ENCODE data around the gene ABLIM1. TPM values are rescaled to one million over a fixed set of nuclear protein-coding genes. Genes with fewer than 3 reads are reported as not detected.
A peak's percentile ranks its signal among the peaks of the same experiment; 100 is the strongest.

The ABLIM1 gene
- total RNA-seq, 2 experiments from 2014 or later: 157 to 159 TPM

DNA sequence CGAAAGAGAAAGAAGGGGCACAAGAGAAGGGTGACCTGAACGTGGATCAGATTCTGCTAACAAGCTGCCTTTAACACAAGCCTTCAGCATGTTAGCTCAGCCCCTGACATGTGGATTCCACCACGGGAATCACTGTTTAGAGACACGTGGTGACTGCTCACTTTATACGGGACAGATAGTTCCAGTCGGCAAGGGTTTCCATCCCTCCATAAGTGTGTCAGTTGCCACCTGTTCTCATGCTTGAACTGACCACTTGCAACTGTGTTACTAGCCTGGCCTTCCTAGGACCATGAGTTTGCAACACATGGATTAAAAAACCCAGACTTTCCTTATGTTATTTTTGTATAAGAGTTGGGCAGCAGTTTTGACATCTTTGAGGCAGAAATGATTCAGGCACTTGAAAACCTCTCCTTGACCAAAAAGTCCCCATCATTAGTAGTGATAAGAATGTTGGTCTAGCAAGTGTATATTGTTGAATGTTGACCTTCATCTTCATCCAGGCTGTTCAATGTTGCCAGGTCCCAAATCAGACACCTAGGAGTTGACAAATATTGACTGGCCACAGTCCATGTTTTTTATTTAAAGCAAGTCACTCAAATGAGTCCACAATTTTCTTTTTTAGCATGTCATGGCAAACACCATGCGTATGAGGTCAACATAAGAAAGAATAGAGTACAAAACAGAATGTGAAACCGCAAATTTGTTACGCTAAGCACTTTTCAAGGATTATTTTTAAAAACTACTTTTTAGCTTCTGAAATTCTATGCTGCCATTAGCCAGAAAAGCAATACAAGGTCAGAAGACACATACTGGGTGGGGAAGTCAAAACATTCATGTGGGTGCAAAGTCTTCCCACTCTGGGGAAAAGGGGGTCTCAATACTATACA is 101.6 kb downstream of the ABLIM1 start:
- DNase-seq: no peak
- intact Hi-C loops (cut with micrococcal nuclease): loop anchor here (10.0 kb wide), 1 partner anchor 1828 kb away; no protein-coding TSS in a partner anchor
- H3K4me3 Mint-ChIP-seq: no peak overlapping the region
- CTCF ChIA-PET: interaction anchor here (1.0 kb wide), 1 partner anchor 85 kb away, joined by 3 read pairs; no protein-coding TSS in a partner anchor
- no peaks in the 10 kb centered on the region for H3K4me1 Mint-ChIP-seq (ENCODE audit: low read depth)
- no peaks in the 10 kb centered on the region for H3K27me3 Mint-ChIP-seq (ENCODE audit: low read depth)
- no peak overlapping the region for H3K27ac Mint-ChIP-seq
- H3K9me3 Mint-ChIP-seq: peaks cover 8% of the 10 kb centered on the region
- H3K36me3 Mint-ChIP-seq (ENCODE audit: low read depth): peaks cover 3% of the 10 kb centered on the region

DNA sequence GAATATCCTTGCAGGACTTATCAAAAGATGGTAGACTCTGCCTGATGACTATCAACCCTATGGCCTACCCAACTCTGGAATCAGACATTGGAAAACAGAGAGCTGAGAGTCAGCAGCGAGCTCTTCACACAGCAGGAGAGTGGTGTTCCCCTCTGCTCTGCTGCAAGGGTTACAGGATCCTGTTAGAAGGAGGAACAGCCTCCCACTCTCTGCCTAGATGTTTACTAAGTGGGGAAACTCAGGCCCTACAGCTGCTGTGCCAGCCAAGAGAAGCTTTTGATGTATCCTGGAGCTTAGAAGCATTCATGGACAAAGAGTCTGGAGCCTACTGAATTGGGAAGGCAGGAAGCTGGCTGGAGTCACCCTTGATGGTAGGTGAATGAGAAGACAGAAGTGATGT is 104.6 kb downstream of the ABLIM1 start:
- intact Hi-C loops (cut with micrococcal nuclease): loop anchor here (5.0 to 10.0 kb wide), 2 partner anchors 79 to 1831 kb away; no protein-coding TSS in a partner anchor
- Mint-ChIP-seq H3K36me3 (ENCODE audit: low read depth) (peaks cover 3% of the 10 kb centered on the region), H3K4me3 (no peak overlapping the region), H3K4me1 (ENCODE audit: low read depth) (peaks cover under 1% of the 10 kb centered on the region), H3K9me3 (peaks cover 8% of the 10 kb centered on the region), H3K27ac (no peak overlapping the region), H3K27me3 (ENCODE audit: low read depth) (no peaks in the 10 kb centered on the region)
- DNase-seq: no peak
- CTCF ChIA-PET: interaction anchor here (0.5 to 18.2 kb wide), 14 partner anchors 9 to 324 kb away, joined by 3 to 307 read pairs (median 4); no protein-coding TSS in a partner anchor

DNA sequence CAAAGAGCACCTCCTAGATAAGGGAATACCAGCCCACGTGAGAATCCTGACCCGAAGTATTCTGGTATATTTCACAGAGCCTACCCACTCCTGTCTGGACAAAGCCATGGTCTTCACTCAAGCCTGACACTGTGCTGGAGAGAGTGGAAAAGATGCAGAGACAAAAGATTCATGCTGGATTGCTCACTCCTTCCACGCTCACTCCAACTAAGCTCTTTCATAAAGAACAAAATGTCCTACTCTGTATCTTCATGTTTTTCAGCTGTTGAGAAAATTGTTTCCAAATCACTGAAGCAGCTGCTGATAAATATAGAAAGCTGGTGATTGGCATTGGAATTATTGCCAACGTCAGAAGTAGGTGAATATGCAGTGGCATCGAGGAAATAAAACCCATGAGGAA is 106.0 kb downstream of the ABLIM1 start:
- intact Hi-C loops (cut with micrococcal nuclease): loop anchor here (5.0 to 10.0 kb wide), 2 partner anchors 80 to 1833 kb away; no protein-coding TSS in a partner anchor
- Mint-ChIP-seq H3K27ac (no peak overlapping the region), H3K36me3 (ENCODE audit: low read depth) (no peaks in the 10 kb centered on the region)

DNA sequence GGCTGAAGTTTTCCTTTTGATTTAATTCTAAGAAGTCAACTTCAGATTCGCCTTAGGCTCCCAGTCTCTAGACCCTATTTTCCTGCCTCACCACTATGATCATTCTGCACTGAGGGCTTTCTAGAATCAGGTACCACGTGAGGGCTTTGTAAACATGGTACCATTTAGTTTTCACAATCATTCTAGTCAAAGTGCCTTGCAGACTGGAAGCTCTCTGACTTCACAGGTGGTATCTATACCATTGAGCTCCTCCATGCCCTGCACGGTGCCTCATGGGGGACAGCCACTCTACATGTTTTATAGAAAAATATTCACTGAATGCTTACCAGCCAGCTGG is 106.5 kb downstream of the ABLIM1 start:
- Mint-ChIP-seq H3K4me3 (no peak overlapping the region), H3K27me3 (ENCODE audit: low read depth) (no peaks in the 10 kb centered on the region), H3K9me3 (no peaks in the 10 kb centered on the region), H3K4me1 (ENCODE audit: low read depth) (peaks cover 17% of the 10 kb centered on the region), H3K27ac (no peak overlapping the region), H3K36me3 (ENCODE audit: low read depth) (no peaks in the 10 kb centered on the region)
- no peak for DNase-seq
- CTCF ChIA-PET: interaction anchor here (0.6 to 18.2 kb wide), 18 partner anchors 10 to 365 kb away, joined by 3 to 307 read pairs (median 4); no protein-coding TSS in a partner anchor
- intact Hi-C loops (cut with micrococcal nuclease): loop anchor here (2.0 to 10.0 kb wide), 3 partner anchors 81 to 1833 kb away; no protein-coding TSS in a partner anchor

More for the DNA sequence above, 106.0 kb downstream of the ABLIM1 start:
- Mint-ChIP-seq H3K9me3 (no peaks in the 10 kb centered on the region), H3K4me3 (no peak overlapping the region), H3K27me3 (ENCODE audit: low read depth) (no peaks in the 10 kb centered on the region), H3K4me1 (ENCODE audit: low read depth) (peaks cover 13% of the 10 kb centered on the region)
- CTCF ChIA-PET: interaction anchor here (0.6 to 18.2 kb wide), 15 partner anchors 10 to 364 kb away, joined by 3 to 307 read pairs (median 4); no protein-coding TSS in a partner anchor
- DNase-seq: no peak

DNA sequence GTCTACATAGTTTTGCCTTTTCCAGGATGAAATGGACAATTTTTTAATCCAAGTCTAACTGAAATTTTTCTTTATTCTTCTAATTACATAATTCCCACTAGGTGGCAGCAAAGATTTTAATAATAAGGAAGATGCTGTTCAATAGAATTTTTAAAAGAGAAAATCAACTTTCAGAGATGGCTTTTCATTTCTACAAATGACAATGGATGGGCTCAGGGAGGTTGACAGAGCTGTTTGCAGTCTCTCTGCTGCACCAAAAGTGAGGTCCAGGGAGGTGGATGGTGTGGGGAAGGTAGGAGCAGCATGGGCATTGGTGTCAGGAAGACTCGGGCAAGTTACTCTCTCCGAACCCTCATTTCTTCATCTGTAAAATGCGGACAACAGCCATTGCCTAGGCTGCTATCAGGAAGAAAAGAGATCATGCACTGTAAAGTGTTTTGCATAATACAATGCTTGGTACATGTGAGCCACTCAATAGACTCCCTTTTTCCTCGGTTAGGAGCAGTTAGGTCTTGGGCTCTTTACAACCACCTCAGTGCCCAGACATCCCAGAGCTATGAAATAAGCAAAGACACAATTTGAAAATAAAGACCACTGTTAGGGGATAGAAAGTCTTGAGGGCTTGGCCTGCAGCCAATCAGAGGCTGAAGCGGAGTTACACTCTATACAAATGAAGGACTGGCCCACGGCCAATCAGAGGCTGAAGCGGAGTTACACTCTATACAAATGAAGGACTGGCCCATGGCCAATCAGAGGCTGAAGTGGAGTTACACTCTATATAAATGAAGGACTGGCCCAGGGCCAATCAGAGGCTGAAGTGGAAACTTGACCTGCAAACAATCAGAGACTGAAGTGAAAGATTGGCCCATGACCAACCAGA is 107.1 kb downstream of the ABLIM1 start:
- no peaks in the 10 kb centered on the region for H3K27me3 Mint-ChIP-seq (ENCODE audit: low read depth)
- peaks cover 18% of the 10 kb centered on the region for H3K4me1 Mint-ChIP-seq (ENCODE audit: low read depth)
- H3K9me3 Mint-ChIP-seq: no peaks in the 10 kb centered on the region
- CTCF ChIA-PET: interaction anchor here (0.6 to 18.2 kb wide), 21 partner anchors 9 to 344 kb away, joined by 3 to 307 read pairs (median 4); no protein-coding TSS in a partner anchor
- no peaks in the 10 kb centered on the region for H3K36me3 Mint-ChIP-seq (ENCODE audit: low read depth)
- H3K4me3 Mint-ChIP-seq: no peak overlapping the region
- no peak for DNase-seq
- intact Hi-C loops (cut with micrococcal nuclease): loop anchor here (1.0 to 10.0 kb wide), 7 partner anchors 81 to 1834 kb away; no protein-coding TSS in a partner anchor
- H3K27ac Mint-ChIP-seq: no peak overlapping the region

DNA sequence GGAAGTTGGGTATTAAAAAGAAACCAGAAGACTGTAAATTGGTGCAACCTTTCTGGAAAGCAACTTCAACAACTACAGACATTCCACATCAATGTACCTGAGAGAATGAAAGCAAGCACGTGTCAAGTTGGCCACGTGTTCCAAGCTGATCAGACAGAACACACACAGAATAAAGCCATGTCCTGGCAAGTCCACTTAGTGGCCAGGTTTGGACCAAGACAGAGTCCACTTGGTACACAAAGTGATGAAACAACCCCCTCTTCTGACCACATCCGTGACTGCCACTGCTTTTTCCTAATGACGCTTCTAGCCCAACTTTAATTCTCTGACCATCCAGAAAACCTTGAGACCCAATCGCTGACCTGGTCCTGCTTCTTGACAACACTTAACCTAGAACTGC is 109.4 kb downstream of the ABLIM1 start:
- peak; percentile 49 for DNase-seq
- no peaks in the 10 kb centered on the region for H3K9me3 Mint-ChIP-seq
- H3K36me3 Mint-ChIP-seq (ENCODE audit: low read depth): no peaks in the 10 kb centered on the region
- no peak overlapping the region for H3K27ac Mint-ChIP-seq
- peaks cover 42% of the 10 kb centered on the region for H3K4me1 Mint-ChIP-seq (ENCODE audit: low read depth)
- intact Hi-C loops (cut with micrococcal nuclease): loop anchor here (1.0 kb wide), 2 partner anchors 77 to 244 kb away; no protein-coding TSS in a partner anchor
- no peak overlapping the region for H3K4me3 Mint-ChIP-seq
- no peaks in the 10 kb centered on the region for H3K27me3 Mint-ChIP-seq (ENCODE audit: low read depth)
- CTCF ChIA-PET: interaction anchor here (0.6 to 18.2 kb wide), 16 partner anchors 12 to 245 kb away, joined by 3 to 307 read pairs (median 6); no protein-coding TSS in a partner anchor

DNA sequence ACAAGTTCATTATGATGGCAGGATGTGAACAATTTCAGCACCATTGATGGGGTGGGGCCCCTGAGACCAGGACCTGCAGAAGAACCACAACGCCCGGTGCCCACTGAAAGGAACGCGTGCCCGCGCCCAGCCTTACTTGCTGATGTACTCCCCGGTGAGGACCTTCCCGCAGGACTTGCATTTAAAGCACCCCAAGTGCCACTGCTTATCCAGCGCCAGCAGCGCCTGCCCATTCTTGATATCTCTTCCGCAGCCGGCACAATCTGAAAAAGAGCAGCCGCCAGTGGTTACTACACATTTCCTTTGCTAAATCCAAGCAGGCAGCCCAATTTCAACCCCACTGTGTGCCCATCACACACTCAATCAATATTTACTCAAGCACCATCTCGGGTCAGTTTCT is 110.6 kb downstream of the ABLIM1 start:
- DNase-seq: peak; percentile 43
- Mint-ChIP-seq H3K36me3 (ENCODE audit: low read depth) (no peaks in the 10 kb centered on the region), H3K4me1 (ENCODE audit: low read depth) (peaks cover 52% of the 10 kb centered on the region), H3K4me3 (peak overlapping the region; percentile 57), H3K9me3 (no peaks in the 10 kb centered on the region), H3K27me3 (ENCODE audit: low read depth) (no peaks in the 10 kb centered on the region), H3K27ac (no peak overlapping the region)
- CTCF ChIA-PET: interaction anchor here (0.8 to 18.2 kb wide), 10 partner anchors 24 to 244 kb away, joined by 3 to 307 read pairs (median 10); no protein-coding TSS in a partner anchor
- intact Hi-C loops (cut with micrococcal nuclease): no loop called here

DNA sequence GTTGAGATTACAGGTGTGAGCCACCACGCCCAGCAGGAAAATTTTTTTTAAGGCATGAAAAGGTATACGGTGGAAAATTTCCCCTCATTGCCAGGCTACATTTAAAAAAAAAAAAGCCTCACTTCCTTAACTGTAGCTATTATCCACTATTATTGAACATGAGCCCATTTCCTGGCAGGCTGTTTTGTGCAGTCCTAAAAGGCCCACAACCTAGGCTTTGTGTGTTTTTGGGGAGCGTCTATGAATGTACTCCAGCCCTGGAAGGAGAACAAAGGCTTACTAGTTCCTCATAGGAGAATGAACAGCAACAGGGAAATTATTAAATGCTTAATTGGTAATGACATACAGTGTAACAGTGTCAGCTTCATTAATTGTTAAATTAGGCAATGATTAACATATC is 111.0 kb downstream of the ABLIM1 start:
- peak overlapping the region; percentile 36 for H3K27ac Mint-ChIP-seq
- H3K4me3 Mint-ChIP-seq: peak overlapping the region; percentile 57

DNA sequence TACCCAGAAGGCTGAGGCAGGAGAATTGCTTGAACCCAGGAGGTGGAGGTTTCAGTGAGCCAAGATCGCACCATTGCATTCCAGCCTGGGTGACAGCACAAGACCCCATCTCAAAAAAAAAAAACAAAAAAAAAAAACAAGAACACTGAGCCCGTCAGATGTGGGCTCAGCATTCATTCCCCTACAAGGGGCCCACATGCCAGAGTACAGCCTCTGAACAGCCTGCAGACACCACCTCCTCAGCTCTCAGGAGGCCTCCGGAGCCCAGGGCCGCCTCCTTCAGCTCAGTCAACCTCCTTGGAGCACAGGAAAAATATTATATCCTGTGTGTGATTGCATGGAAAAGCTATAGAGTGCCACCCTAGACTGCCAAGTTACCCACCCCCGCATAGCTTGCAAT is 112.3 kb downstream of the ABLIM1 start:
- Mint-ChIP-seq H3K27ac (no peak overlapping the region), H3K9me3 (no peaks in the 10 kb centered on the region), H3K4me3 (no peak overlapping the region), H3K27me3 (ENCODE audit: low read depth) (no peaks in the 10 kb centered on the region), H3K4me1 (ENCODE audit: low read depth) (peaks cover 69% of the 10 kb centered on the region), H3K36me3 (ENCODE audit: low read depth) (no peaks in the 10 kb centered on the region)
- CTCF ChIA-PET: interaction anchor here (0.5 to 18.2 kb wide), 11 partner anchors 22 to 311 kb away, joined by 3 to 307 read pairs (median 7); partner anchors contain the start of gene FHIP2A
- DNase-seq: no peak
- intact Hi-C loops (cut with micrococcal nuclease): no loop called here

More for the DNA sequence above, 111.0 kb downstream of the ABLIM1 start:
- CTCF ChIA-PET: interaction anchor here (0.7 to 18.2 kb wide), 10 partner anchors 24 to 243 kb away, joined by 3 to 307 read pairs (median 7); no protein-coding TSS in a partner anchor
- Mint-ChIP-seq H3K27me3 (ENCODE audit: low read depth) (no peaks in the 10 kb centered on the region), H3K36me3 (ENCODE audit: low read depth) (no peaks in the 10 kb centered on the region), H3K9me3 (no peaks in the 10 kb centered on the region), H3K4me1 (ENCODE audit: low read depth) (peaks cover 56% of the 10 kb centered on the region)
- DNase-seq: no peak
- intact Hi-C loops (cut with micrococcal nuclease): no loop called here

DNA sequence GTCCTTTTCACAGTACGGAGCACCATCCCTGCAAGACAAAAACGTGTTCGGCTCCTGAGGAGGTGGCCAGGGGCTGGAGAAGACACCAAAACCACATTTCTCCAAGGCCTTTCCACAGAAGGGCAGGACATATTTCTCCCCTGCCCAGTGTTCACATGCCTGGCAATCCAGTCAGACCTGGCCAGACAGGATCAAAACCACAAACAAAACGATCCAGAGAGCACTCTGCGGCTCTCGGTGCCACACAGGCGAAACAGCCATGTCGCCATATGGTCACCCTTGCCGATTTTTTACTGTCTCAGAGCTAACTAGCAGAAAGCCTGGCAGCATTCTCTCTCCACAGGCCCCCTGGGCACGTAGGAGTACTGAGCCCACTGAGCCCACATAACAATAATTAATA is 113.0 kb downstream of the ABLIM1 start:
- H3K9me3 Mint-ChIP-seq: no peaks in the 10 kb centered on the region
- CTCF ChIA-PET: interaction anchor here (1.2 to 18.2 kb wide), 7 partner anchors 22 to 276 kb away, joined by 3 to 307 read pairs (median 8); partner anchors contain the start of gene FHIP2A
- intact Hi-C loops (cut with micrococcal nuclease): no loop called here

DNA sequence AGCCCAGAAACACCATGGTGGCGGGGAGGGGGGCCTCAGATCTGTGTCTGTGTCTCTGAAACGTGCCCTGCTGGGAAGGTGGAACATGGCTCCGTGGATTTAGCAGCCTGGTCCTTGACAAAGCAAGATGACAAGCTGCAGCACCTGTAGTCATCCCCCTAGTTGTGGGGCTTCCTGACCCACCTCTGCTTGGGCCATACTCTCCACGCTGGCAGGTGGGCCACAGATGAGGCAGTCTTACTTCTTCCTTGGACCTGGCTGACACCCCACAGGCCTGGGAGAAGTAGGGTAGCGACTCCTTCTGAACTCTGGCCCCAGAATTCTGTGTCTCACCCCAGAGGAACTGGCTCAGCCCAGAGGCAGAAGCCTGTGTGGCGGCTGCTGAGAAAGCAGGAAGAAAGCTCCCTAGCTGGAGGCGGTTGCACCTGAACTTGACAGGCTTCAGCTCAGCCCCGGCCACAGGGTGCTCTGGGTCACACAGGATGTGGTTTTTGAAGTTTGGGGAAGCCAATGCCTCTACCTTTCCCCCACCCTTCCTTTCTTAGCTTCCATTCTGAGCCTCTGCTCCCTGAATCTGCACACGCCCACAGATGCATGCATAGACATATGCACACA is 113.9 kb downstream of the ABLIM1 start:
- Mint-ChIP-seq H3K4me3 (peak overlapping the region; percentile 73), H3K36me3 (ENCODE audit: low read depth) (no peaks in the 10 kb centered on the region), H3K27ac (peak overlapping the region; percentile 91), H3K4me1 (ENCODE audit: low read depth) (peaks cover 85% of the 10 kb centered on the region), H3K9me3 (no peaks in the 10 kb centered on the region), H3K27me3 (ENCODE audit: low read depth) (no peaks in the 10 kb centered on the region)
- DNase-seq: peak; percentile 92
- intact Hi-C loops (cut with micrococcal nuclease): loop anchor here (1.0 to 5.0 kb wide), 4 partner anchors 73 to 862 kb away; partner anchors contain the start of genes CCDC186, DCLRE1A and NHLRC2
- CTCF ChIA-PET: interaction anchor here (0.6 to 18.2 kb wide), 13 partner anchors 9 to 586 kb away, joined by 3 to 307 read pairs (median 5); partner anchors contain the start of gene FHIP2A

More for the DNA sequence above, 113.0 kb downstream of the ABLIM1 start:
- Mint-ChIP-seq H3K4me1 (ENCODE audit: low read depth) (peaks cover 76% of the 10 kb centered on the region), H3K27ac (no peak overlapping the region), H3K27me3 (ENCODE audit: low read depth) (no peaks in the 10 kb centered on the region), H3K4me3 (no peak overlapping the region), H3K36me3 (ENCODE audit: low read depth) (no peaks in the 10 kb centered on the region)
- DNase-seq: no peak

Measured in activated naive CD4-positive, alpha-beta T cell treated with anti-CD3 and anti-CD28 coated beads for 36 hours (primary cell).